MM.1S (cell line): ENCODE data around the gene BMPR1A.

ENCODE experiments used
- EZH2phosphoT487 ChIP-seq: fragments of 300-600 bp; sonication (generic); IDR thresholded peaks from 2 replicates; pipeline ENCODE4 v1.6.1; 2018; ENCODE audit warnings: antibody characterized with exemption, low read length
- TF ChIP-seq, protein P1 (sequence below): fragments of 300-600 bp; sonication (generic); IDR thresholded peaks from 2 replicates; pipeline ENCODE4 v1.5.1; 2016; ENCODE audit warnings: antibody characterized with exemption, low read length, mixed read lengths

DNA sequence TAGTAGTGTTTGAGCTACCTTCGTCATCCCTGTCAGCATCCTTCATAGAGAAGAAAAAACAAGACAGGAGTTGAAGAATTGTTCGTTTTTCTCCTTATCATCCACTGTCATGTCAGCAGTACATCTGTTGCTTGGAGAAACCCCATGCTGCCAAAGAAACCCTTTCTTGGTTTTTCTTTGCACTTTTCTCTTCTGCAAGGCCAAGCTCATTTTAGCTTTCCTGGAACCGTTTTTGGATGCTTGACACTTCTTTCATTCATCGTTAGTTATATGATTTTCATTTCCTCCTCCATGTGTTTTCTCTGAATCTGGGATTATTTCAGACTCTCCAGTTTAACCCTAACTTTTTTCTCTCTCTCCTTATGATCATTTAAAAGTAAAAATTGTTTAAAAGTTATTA lies 142.1 kb downstream of the BMPR1A start:
- TF ChIP-seq, protein P1, sequence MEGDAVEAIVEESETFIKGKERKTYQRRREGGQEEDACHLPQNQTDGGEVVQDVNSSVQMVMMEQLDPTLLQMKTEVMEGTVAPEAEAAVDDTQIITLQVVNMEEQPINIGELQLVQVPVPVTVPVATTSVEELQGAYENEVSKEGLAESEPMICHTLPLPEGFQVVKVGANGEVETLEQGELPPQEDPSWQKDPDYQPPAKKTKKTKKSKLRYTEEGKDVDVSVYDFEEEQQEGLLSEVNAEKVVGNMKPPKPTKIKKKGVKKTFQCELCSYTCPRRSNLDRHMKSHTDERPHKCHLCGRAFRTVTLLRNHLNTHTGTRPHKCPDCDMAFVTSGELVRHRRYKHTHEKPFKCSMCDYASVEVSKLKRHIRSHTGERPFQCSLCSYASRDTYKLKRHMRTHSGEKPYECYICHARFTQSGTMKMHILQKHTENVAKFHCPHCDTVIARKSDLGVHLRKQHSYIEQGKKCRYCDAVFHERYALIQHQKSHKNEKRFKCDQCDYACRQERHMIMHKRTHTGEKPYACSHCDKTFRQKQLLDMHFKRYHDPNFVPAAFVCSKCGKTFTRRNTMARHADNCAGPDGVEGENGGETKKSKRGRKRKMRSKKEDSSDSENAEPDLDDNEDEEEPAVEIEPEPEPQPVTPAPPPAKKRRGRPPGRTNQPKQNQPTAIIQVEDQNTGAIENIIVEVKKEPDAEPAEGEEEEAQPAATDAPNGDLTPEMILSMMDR: no peak
- no peak for TF ChIP-seq EZH2phosphoT487
